Neural cell (in vitro differentiated cells): ENCODE data around the gene TCF20. TPM values are rescaled to one million over a fixed set of nuclear protein-coding genes. Genes with fewer than 3 reads are reported as not detected.

Experiments
- H2AFZ ChIP-seq: fragments of 200-600, 300-800 bp; sonication (generic), shearing (Covaris generic); 2 replicates; pipeline ENCODE4 v1.6.0; 2014; ENCODE audit warnings: low read depth, mild to moderate bottlenecking, antibody characterized with exemption, low read length, moderate library complexity
- H3F3A ChIP-seq: fragments of 200-600 bp; shearing (Covaris generic); 2 replicates; pipeline ENCODE4 v1.6.1; 2016; ENCODE audit warnings: mild to moderate bottlenecking, moderate library complexity, mixed read lengths, antibody characterized with exemption, low read length; ENCODE audit not compliant: insufficient read depth, poor library complexity, severe bottlenecking
- H3K27ac ChIP-seq: fragments of 200-600, 300-800 bp; sonication (generic), shearing (Covaris generic); 2 replicates; pipeline ENCODE4 v1.5.1; 2014; ENCODE audit warnings: mild to moderate bottlenecking, low read length, moderate library complexity
- H3K27me3 ChIP-seq: fragments of 300-800, 200-600 bp; sonication (generic), shearing (Covaris generic); 2 replicates; pipeline ENCODE4 v1.6.0; 2014; ENCODE audit warnings: mild to moderate bottlenecking, low read depth, low read length, moderate library complexity; ENCODE audit not compliant: insufficient read depth
- H3K36me3 ChIP-seq: fragments of 300-800, 200-600 bp; sonication (generic), shearing (Covaris generic); 2 replicates; pipeline ENCODE4 v1.5.1; 2014; ENCODE audit warnings: mild to moderate bottlenecking, antibody characterized with exemption, low read length, moderate library complexity; ENCODE audit not compliant: insufficient read depth
- H3K4me2 ChIP-seq: fragments of 300-800, 200-600 bp; sonication (generic), shearing (Covaris generic); 2 replicates; pipeline ENCODE4 v1.6.0; 2014; ENCODE audit warnings: mild to moderate bottlenecking, low read length
- H3K4me3 ChIP-seq: fragments of 300-800, 200-600 bp; sonication (generic), shearing (Covaris generic); 2 replicates; pipeline ENCODE4 v1.5.1; 2014; ENCODE audit warnings: mild to moderate bottlenecking, low read length, moderate library complexity
- H3K79me2 ChIP-seq: fragments of 200-600 bp; shearing (Covaris generic); replicated peaks from 2 replicates; pipeline ENCODE4 v1.6.0; 2014; ENCODE audit warnings: mild to moderate bottlenecking, low read length, moderate library complexity; ENCODE audit not compliant: insufficient read depth
- H3K9ac ChIP-seq: fragments of 300-800, 200-600 bp; sonication (generic), shearing (Covaris generic); 2 replicates; pipeline ENCODE4 v1.6.1; 2016; ENCODE audit warnings: mild to moderate bottlenecking, low read length, mixed read lengths
- H3K9me2 ChIP-seq: fragments of 200-600 bp; shearing (Covaris generic); 2 replicates; pipeline ENCODE4 v1.6.1; 2016; ENCODE audit warnings: mild to moderate bottlenecking, low read length, mixed read lengths; ENCODE audit not compliant: insufficient read depth
- H3K9me3 ChIP-seq: fragments of 200-600, 300-800 bp; sonication (generic), shearing (Covaris generic); 2 replicates; pipeline ENCODE4 v1.6.1; 2016; ENCODE audit warnings: mild to moderate bottlenecking, mixed run types, low read length, moderate library complexity, mixed read lengths
- H4K20me1 ChIP-seq: fragments of 200-600 bp; shearing (Covaris generic); 2 replicates; pipeline ENCODE4 v1.6.1; 2016; ENCODE audit warnings: mild to moderate bottlenecking, mixed run types; ENCODE audit not compliant: insufficient read depth
- CTCF ChIP-seq: fragments of 450-650 bp; IDR thresholded peaks from 2 replicates; pipeline ENCODE4 v1.5.1; 2014; ENCODE audit warnings: antibody characterized with exemption, mild to moderate bottlenecking, moderate library complexity; ENCODE audit not compliant: poor library complexity, severe bottlenecking
- EP300 ChIP-seq: fragments of 450-650 bp; conservative IDR thresholded peaks from 2 replicates; pipeline ENCODE4 v1.6.1; 2014; ENCODE audit warnings: antibody characterized with exemption, mild to moderate bottlenecking, moderate library complexity; ENCODE audit not compliant: poor library complexity, severe bottlenecking
- EZH2 ChIP-seq: fragments of 200-600, 300-800 bp; shearing (Covaris generic), sonication (generic); IDR thresholded peaks from 2 replicates; pipeline ENCODE4 v1.6.1; 2014; ENCODE audit warnings: antibody characterized with exemption, low read length, borderline replicate concordance, mild to moderate bottlenecking; ENCODE audit not compliant: insufficient read depth, poor library complexity, severe bottlenecking
- MXI1 ChIP-seq: fragments of 450-650 bp; conservative IDR thresholded peaks from 2 replicates; pipeline ENCODE4 v1.6.1; 2014; ENCODE audit warnings: antibody characterized with exemption, mild to moderate bottlenecking; ENCODE audit not compliant: poor library complexity, severe bottlenecking
- POLR2AphosphoS5 ChIP-seq: IDR thresholded peaks from 2 replicates; pipeline ENCODE4 v1.6.1; 2012
- RAD21 ChIP-seq: fragments of 450-650 bp; conservative IDR thresholded peaks from 2 replicates; pipeline ENCODE4 v1.6.1; 2014; ENCODE audit warnings: antibody characterized with exemption, mild to moderate bottlenecking, moderate library complexity
- SMC3 ChIP-seq: fragments of 450-650 bp; conservative IDR thresholded peaks from 2 replicates; pipeline ENCODE4 v1.6.1; 2014; ENCODE audit warnings: antibody characterized with exemption, mild to moderate bottlenecking, moderate library complexity; ENCODE audit not compliant: poor library complexity
- TAF1 ChIP-seq: IDR thresholded peaks from 2 replicates; pipeline ENCODE4 v1.6.1; 2012; ENCODE audit warnings: low read depth
- polyA plus RNA-seq: library from polyadenylated mRNA; depleted of rRNA; stranded (reverse); fragments of >200 nt; gene quantifications from 2 replicates; pipeline ENCODE4 v1.2.3, GENCODE V29; 2014
- TF ChIP-seq, protein P1 (sequence below): IDR thresholded peaks from 2 replicates; pipeline ENCODE4 v1.6.1; 2012; ENCODE audit warnings: borderline replicate concordance

Gene TCF20
- polyA plus RNA-seq, 1 donor from 2014 or later: 21.9 TPM

GRCh38 chr22:42288791-42289190 is 18.3 kb upstream of the TCF20 start:
- TF ChIP-seq RAD21 (no peak), TAF1 (no peak), EP300 (no peak), CTCF (no peak), SMC3 (no peak), EZH2 (no peak), MXI1 (no peak), POLR2AphosphoS5 (no peak)
- TF ChIP-seq, protein P1, sequence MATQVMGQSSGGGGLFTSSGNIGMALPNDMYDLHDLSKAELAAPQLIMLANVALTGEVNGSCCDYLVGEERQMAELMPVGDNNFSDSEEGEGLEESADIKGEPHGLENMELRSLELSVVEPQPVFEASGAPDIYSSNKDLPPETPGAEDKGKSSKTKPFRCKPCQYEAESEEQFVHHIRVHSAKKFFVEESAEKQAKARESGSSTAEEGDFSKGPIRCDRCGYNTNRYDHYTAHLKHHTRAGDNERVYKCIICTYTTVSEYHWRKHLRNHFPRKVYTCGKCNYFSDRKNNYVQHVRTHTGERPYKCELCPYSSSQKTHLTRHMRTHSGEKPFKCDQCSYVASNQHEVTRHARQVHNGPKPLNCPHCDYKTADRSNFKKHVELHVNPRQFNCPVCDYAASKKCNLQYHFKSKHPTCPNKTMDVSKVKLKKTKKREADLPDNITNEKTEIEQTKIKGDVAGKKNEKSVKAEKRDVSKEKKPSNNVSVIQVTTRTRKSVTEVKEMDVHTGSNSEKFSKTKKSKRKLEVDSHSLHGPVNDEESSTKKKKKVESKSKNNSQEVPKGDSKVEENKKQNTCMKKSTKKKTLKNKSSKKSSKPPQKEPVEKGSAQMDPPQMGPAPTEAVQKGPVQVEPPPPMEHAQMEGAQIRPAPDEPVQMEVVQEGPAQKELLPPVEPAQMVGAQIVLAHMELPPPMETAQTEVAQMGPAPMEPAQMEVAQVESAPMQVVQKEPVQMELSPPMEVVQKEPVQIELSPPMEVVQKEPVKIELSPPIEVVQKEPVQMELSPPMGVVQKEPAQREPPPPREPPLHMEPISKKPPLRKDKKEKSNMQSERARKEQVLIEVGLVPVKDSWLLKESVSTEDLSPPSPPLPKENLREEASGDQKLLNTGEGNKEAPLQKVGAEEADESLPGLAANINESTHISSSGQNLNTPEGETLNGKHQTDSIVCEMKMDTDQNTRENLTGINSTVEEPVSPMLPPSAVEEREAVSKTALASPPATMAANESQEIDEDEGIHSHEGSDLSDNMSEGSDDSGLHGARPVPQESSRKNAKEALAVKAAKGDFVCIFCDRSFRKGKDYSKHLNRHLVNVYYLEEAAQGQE: no peak
- Histone ChIP-seq H3K9ac (no peak overlapping the region), H3K9me2 (no peaks in the 10 kb centered on the region), H2AFZ (no peak overlapping the region), H3K4me2 (no peak overlapping the region), H3K36me3 (no peaks in the 10 kb centered on the region), H3K79me2 (no peaks in the 10 kb centered on the region), H3F3A (no peaks in the 10 kb centered on the region), H4K20me1 (no peaks in the 10 kb centered on the region), H3K9me3 (no peaks in the 10 kb centered on the region), H3K4me3 (no peak overlapping the region), H3K27me3 (no peaks in the 10 kb centered on the region), H3K27ac (no peak overlapping the region)

DNA sequence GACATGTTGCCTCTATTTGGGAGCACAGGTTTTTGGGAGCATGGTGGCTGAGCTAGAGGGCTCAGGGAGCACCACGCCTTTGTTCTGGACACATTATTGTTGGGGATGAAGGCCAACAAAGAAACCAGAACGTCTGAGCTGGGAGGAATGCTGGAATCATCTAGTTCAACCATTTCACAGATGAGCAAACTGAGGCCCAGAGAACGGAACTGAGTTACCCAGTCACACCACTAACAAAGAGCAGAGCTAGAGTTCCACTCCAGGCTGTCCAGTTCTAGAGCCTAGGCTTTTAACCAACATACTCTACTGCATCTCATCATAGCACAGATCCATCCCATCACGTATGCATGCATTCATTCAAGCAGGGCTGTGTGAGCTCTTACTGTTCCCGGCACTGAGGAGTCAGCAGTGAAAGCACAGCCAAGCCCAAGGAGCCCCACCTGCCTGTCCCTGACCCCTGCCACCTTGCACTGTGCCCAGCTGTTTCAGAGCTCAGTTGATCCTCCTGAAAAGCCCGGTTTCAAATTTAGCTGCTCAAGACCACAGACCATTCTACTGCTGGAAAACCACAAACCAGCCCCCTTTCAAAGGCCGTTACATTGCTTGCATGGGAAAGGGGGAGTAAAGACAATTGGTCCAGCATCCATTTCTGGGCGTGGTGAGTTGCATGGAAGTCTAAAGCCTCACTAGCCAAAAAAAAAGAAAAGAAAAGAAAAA is 16.9 kb upstream of the TCF20 start:
- Histone ChIP-seq H3K4me2 (no peak overlapping the region), H3F3A (peaks cover 4% of the 10 kb centered on the region), H3K9me3 (no peaks in the 10 kb centered on the region), H3K9me2 (no peaks in the 10 kb centered on the region), H3K4me3 (no peak overlapping the region), H3K27me3 (no peaks in the 10 kb centered on the region), H3K36me3 (no peaks in the 10 kb centered on the region), H3K79me2 (peaks cover 5% of the 10 kb centered on the region), H2AFZ (no peak overlapping the region), H3K9ac (no peak overlapping the region), H3K27ac (no peak overlapping the region), H4K20me1 (no peaks in the 10 kb centered on the region)
- TF ChIP-seq MXI1 (no peak), TAF1 (no peak), EP300 (no peak)
